Effector memory CD8-positive, alpha-beta T cell (primary cell): Measurements from ENCODE around the gene SPNS1.
A peak's percentile ranks its signal among the peaks of the same experiment; 100 is the strongest.

ENCODE experiments used
- ATAC-seq: fragments of 150-1000 bp; cut with Tn5 transposase; replicated peaks from 2 replicates; pipeline ENCODE4 v1.10.0; 2021; ENCODE audit warnings: mild to moderate bottlenecking, moderate library complexity
- DNase-seq, 3 experiments: peaks; one replicate each; pipeline ENCODE4 v3.0.0; 2021
- H3K27ac Mint-ChIP-seq, 2 donors: one replicate each; pipeline ENCODE4 v1.8.0; 2022; ENCODE audit warnings: mild to moderate bottlenecking in 2 of 2, mixed read lengths in 2 of 2, moderate library complexity in 2 of 2
- H3K27me3 Mint-ChIP-seq, 2 donors: one replicate each; pipeline ENCODE4 v1.8.0; 2022; ENCODE audit warnings: mixed read lengths in 2 of 2
- H3K36me3 Mint-ChIP-seq: one replicate; pipeline ENCODE4 v1.8.0; 2022; ENCODE audit warnings: mild to moderate bottlenecking, moderate library complexity, mixed read lengths; ENCODE audit not compliant: insufficient read depth
- H3K4me1 Mint-ChIP-seq, 2 donors: one replicate each; pipeline ENCODE4 v1.8.0; 2022; ENCODE audit warnings: low read depth in 2 of 2, mixed read lengths in 2 of 2
- H3K4me3 Mint-ChIP-seq, 2 donors: one replicate each; pipeline ENCODE4 v1.8.0; 2022; ENCODE audit warnings: mild to moderate bottlenecking in 2 of 2, mixed read lengths in 2 of 2, moderate library complexity in 2 of 2
- H3K9me3 Mint-ChIP-seq, 2 donors: one replicate each; pipeline ENCODE4 v1.8.0; 2022; ENCODE audit warnings: mixed read lengths in 2 of 2

The SPNS1 gene

GRCh38 chr16:29030086-29030840 lies 55.7 kb downstream of the SPNS1 start:
- DNase-seq (no peak), ATAC-seq (no peak)
- peak overlapping the region; percentile 49 to 72 for H3K27ac Mint-ChIP-seq
- H3K36me3 Mint-ChIP-seq, result no peaks in the 10 kb centered on the region
- no peak overlapping the region for H3K4me3 Mint-ChIP-seq
- H3K9me3 Mint-ChIP-seq, result no peaks in the 10 kb centered on the region
- H3K4me1 Mint-ChIP-seq, result peaks cover 9 to 17% of the 10 kb centered on the region in 2 donors
- H3K27me3 Mint-ChIP-seq, result no peaks in the 10 kb centered on the region
